Measurements from ENCODE around the gene SGMS1. TPM values are rescaled to one million over a fixed set of nuclear protein-coding genes. Genes with fewer than 3 reads are reported as not detected.
"Not testable (repeated sequence)": the region's sequence is repeated elsewhere in the genome, so short reads cannot be mapped to it uniquely, and the experiment has no call there.

Gene SGMS1
- total and polyA plus RNA-seq, 2 donors (not counting 1 experiment from before 2014, with no cell fraction given) = 39.9 to 82.1 TPM

- TF ChIP-seq EZH2 (IDR thresholded peaks at IDR 0.05; ENCODE audit: low read length, missing control alignments) (no peak), CTCF (conservative IDR thresholded peaks at IDR 0.05 in 1 of 2, IDR thresholded peaks at IDR 0.05 in 1 of 2; ENCODE audit: low read depth in 1 of 2, low read length in 2 of 2) (no peak)
- no peak for DNase-seq (ENCODE audit: low read depth in 2 of 2)
- H3K36me3 ChIP-seq (ENCODE audit: control insufficient read depth, insufficient read depth, low read length) = no peaks in the 10 kb centered on the region
These were observed 116.7 kb downstream of the SGMS1 start for GRCh38 chr10:50506861-50507573.

GRCh38 chr10:50504389-50504788, 119.4 kb downstream of the SGMS1 start:
- Histone ChIP-seq H3K9ac (ENCODE audit: insufficient read depth, low read length) (no peak overlapping the region), H4K20me1 (ENCODE audit: control insufficient read depth, extremely low read depth, insufficient read depth, low read length) (no peaks in the 10 kb centered on the region), H3K4me3 (replicated peaks in 1 of 4; ENCODE audit: control extremely low read depth in 1 of 4, insufficient read depth in 1 of 4, low read depth in 3 of 4, low read length in 4 of 4) (no peak overlapping the region), H3K27me3 (ENCODE audit: control insufficient read depth, insufficient read depth, low read length) (no peaks in the 10 kb centered on the region), H3K27ac (ENCODE audit: insufficient read depth, low read length) (no peak overlapping the region), H3K36me3 (ENCODE audit: control insufficient read depth, insufficient read depth, low read length) (no peaks in the 10 kb centered on the region), H3K4me2 (ENCODE audit: extremely low read depth, insufficient read depth, low read length) (no peak overlapping the region), H3K4me1 (ENCODE audit: control insufficient read depth, extremely low read depth, insufficient read depth, low read length) (no peaks in the 10 kb centered on the region), H3K79me2 (ENCODE audit: control insufficient read depth, insufficient read depth, low read length) (no peaks in the 10 kb centered on the region), H3K9me3 (ENCODE audit: control insufficient read depth, insufficient read depth, low read depth, low read length) (no peaks in the 10 kb centered on the region), H2AFZ (ENCODE audit: low read length) (no peak overlapping the region)
- no peak for TF ChIP-seq EZH2 (IDR thresholded peaks at IDR 0.05; ENCODE audit: low read length, missing control alignments)
- TF ChIP-seq CTCF (conservative IDR thresholded peaks at IDR 0.05 in 1 of 2, IDR thresholded peaks at IDR 0.05 in 1 of 2; ENCODE audit: low read depth in 1 of 2, low read length in 2 of 2) = no peak
- no peak for DNase-seq (ENCODE audit: low read depth in 2 of 2)

More at GRCh38 chr10:50506861-50507573, 116.7 kb downstream of the SGMS1 start:
- H3K9ac ChIP-seq (ENCODE audit: insufficient read depth, low read length) = no peak overlapping the region
- no peak overlapping the region for H3K27ac ChIP-seq (ENCODE audit: insufficient read depth, low read length)
- H2AFZ ChIP-seq (ENCODE audit: low read length) = no peak overlapping the region
- H3K9me3 ChIP-seq (ENCODE audit: control insufficient read depth, insufficient read depth, low read depth, low read length) = no peaks in the 10 kb centered on the region
- H3K4me3 ChIP-seq (replicated peaks in 1 of 4; ENCODE audit: control extremely low read depth in 1 of 4, insufficient read depth in 1 of 4, low read depth in 3 of 4, low read length in 4 of 4) = no peak overlapping the region
- H3K27me3 ChIP-seq (ENCODE audit: control insufficient read depth, insufficient read depth, low read length) = no peaks in the 10 kb centered on the region
- H4K20me1 ChIP-seq (ENCODE audit: control insufficient read depth, extremely low read depth, insufficient read depth, low read length) = no peaks in the 10 kb centered on the region
- H3K4me2 ChIP-seq (ENCODE audit: extremely low read depth, insufficient read depth, low read length) = no peak overlapping the region
- no peaks in the 10 kb centered on the region for H3K79me2 ChIP-seq (ENCODE audit: control insufficient read depth, insufficient read depth, low read length)
- H3K4me1 ChIP-seq (ENCODE audit: control insufficient read depth, extremely low read depth, insufficient read depth, low read length) = peaks cover 4% of the 10 kb centered on the region

DNA sequence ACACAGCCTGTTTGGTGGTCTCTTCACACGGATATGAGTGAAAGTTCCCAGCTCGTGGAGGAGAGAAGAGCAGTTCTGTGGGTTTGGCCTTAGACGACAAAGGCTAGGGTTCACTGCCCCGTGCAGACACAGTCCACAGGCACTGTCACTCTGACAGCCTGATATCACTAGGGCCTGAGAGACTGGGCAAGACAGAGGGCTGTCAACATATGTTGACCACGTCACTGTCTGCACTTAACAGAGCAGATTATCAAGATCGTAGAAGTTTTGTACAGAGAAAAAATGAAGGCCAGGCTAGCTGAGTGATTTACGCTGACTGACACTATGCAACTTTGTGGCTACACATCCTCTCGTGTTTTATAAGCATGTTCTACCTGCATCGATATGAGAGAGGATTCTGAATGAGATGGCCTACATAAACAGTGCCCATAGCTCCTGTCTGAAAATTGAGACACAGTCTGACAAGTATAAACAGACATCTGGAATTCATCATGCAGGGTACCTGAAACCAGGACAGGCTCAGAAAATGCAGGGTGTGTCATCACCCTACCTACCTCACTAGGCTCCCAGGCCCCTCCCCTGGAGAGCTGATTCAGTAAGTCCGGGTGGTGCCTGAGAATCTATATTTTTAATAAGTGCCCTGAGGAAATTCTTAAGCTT, 120.0 kb downstream of the SGMS1 start:
- no peak for DNase-seq (ENCODE audit: low read depth in 2 of 2)
- TF ChIP-seq CTCF (conservative IDR thresholded peaks at IDR 0.05 in 1 of 2, IDR thresholded peaks at IDR 0.05 in 1 of 2; ENCODE audit: low read depth in 1 of 2, low read length in 2 of 2) (no peak), EZH2 (IDR thresholded peaks at IDR 0.05; ENCODE audit: low read length, missing control alignments) (no peak)
- no peaks in the 10 kb centered on the region for H3K79me2 ChIP-seq (ENCODE audit: control insufficient read depth, insufficient read depth, low read length)
- H2AFZ ChIP-seq (ENCODE audit: low read length) = no peak overlapping the region
- no peaks in the 10 kb centered on the region for H3K4me1 ChIP-seq (ENCODE audit: control insufficient read depth, extremely low read depth, insufficient read depth, low read length)
- no peak overlapping the region for H3K4me2 ChIP-seq (ENCODE audit: extremely low read depth, insufficient read depth, low read length)
- no peak overlapping the region for H3K27ac ChIP-seq (ENCODE audit: insufficient read depth, low read length)
- H3K4me3 ChIP-seq (replicated peaks in 1 of 4; ENCODE audit: control extremely low read depth in 1 of 4, insufficient read depth in 1 of 4, low read depth in 3 of 4, low read length in 4 of 4) = no peak overlapping the region
- no peaks in the 10 kb centered on the region for H3K27me3 ChIP-seq (ENCODE audit: control insufficient read depth, insufficient read depth, low read length)
- H3K36me3 ChIP-seq (ENCODE audit: control insufficient read depth, insufficient read depth, low read length) = no peaks in the 10 kb centered on the region
- H3K9ac ChIP-seq (ENCODE audit: insufficient read depth, low read length) = no peak overlapping the region
- no peaks in the 10 kb centered on the region for H4K20me1 ChIP-seq (ENCODE audit: control insufficient read depth, extremely low read depth, insufficient read depth, low read length)
- no peaks in the 10 kb centered on the region for H3K9me3 ChIP-seq (ENCODE audit: control insufficient read depth, insufficient read depth, low read depth, low read length)

DNA sequence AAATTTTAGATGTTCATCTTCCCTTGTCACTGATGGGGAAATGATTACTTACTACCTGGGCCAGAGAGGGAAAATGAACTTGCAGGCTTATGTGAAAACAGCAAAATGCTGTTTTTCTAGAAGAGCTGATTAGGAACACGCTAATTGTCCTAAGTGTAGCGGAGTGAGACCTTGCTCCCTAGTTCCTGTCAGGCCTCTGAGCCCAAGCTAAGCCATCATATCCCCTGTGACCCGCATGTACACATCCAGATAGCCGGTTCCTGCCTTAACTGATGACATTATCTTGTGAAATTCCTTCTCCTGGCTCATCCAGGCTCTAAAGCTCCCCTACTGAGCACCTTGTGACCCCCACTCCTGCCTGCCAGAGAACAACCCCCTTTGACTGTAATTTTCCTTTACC, 120.6 kb downstream of the SGMS1 start:
- H2AFZ ChIP-seq (ENCODE audit: low read length); H3K9ac ChIP-seq (ENCODE audit: insufficient read depth, low read length); H3K27me3 ChIP-seq (ENCODE audit: control insufficient read depth, insufficient read depth, low read length); H3K9me3 ChIP-seq (ENCODE audit: control insufficient read depth, insufficient read depth, low read depth, low read length); H3K36me3 ChIP-seq (ENCODE audit: control insufficient read depth, insufficient read depth, low read length); H3K4me2 ChIP-seq (ENCODE audit: extremely low read depth, insufficient read depth, low read length); H3K4me1 ChIP-seq (ENCODE audit: control insufficient read depth, extremely low read depth, insufficient read depth, low read length); H4K20me1 ChIP-seq (ENCODE audit: control insufficient read depth, extremely low read depth, insufficient read depth, low read length); H3K4me3 ChIP-seq (replicated peaks in 1 of 4; ENCODE audit: control extremely low read depth in 1 of 4, insufficient read depth in 1 of 4, low read depth in 3 of 4, low read length in 4 of 4); H3K27ac ChIP-seq (ENCODE audit: insufficient read depth, low read length); DNase-seq (ENCODE audit: low read depth in 2 of 2); H3K79me2 ChIP-seq (ENCODE audit: control insufficient read depth, insufficient read depth, low read length): not testable (repeated sequence)
